ENCODE results near the gene METRNL. TPM values are rescaled to one million over a fixed set of nuclear protein-coding genes. Genes with fewer than 3 reads are reported as not detected.
"Not testable (repeated sequence)": the region's sequence is repeated elsewhere in the genome, so short reads cannot be mapped to it uniquely, and the experiment has no call there.

METRNL gene
- polyA plus RNA-seq: 100 to 1,000 TPM in 1 of 3 donors, 10 to 100 TPM in 2; 23.5 to 134 (median 93.3) TPM

GRCh38 chr17:83079352-83079747, at the start of gene METRNL:
Gene METRNL (plus strand): TSS chr17:83079609. CDS start chr17:83079816, 207 bp downstream.
- 0 to 1% (median 0%) methylated on average over 5 to 64 of the region's 69 CpGs for whole genome bisulfite sequencing, 3 donors

GRCh38 chr17:83030432-83030831, 49.0 kb upstream of the METRNL start:
- WGBS, 3 donors: 85 to 91% (median 90%) methylated on average over 23 of the region's 23 CpGs
- no peak overlapping the region for H3K27ac ChIP-seq (ENCODE audit: low read depth, low read length)

More at GRCh38 chr17:83079352-83079747, at the start of gene METRNL:
- H3K27ac ChIP-seq (ENCODE audit: low read depth, low read length): peak within 1 kb of the TSS; percentile 46

GRCh38 chr17:83031321-83031945, 48.0 kb upstream of the METRNL start:
- WGBS, 3 donors: 87 to 95% (median 95%) methylated on average over 32 to 35 of the region's 35 CpGs
- no peak overlapping the region for H3K27ac ChIP-seq (ENCODE audit: low read depth, low read length)

GRCh38 chr17:83031946-83032451, 47.4 kb upstream of the METRNL start:
- WGBS, 3 donors: 88 to 95% (median 88%) methylated on average over 29 to 33 of the region's 33 CpGs
- H3K27ac ChIP-seq (ENCODE audit: low read depth, low read length): not testable (repeated sequence)

GRCh38 chr17:83032781-83033180, 46.6 kb upstream of the METRNL start:
- no peak overlapping the region for H3K27ac ChIP-seq (ENCODE audit: low read depth, low read length)
- 96 to 98% (median 98%) methylated on average over 18 of the region's 18 CpGs for WGBS, 3 donors

GRCh38 chr17:83034525-83034924, 44.9 kb upstream of the METRNL start:
- no peak overlapping the region for H3K27ac ChIP-seq (ENCODE audit: low read depth, low read length)
- 87 to 97% (median 95%) methylated on average over 14 of the region's 14 CpGs for WGBS, 3 donors

- H3K27ac ChIP-seq (ENCODE audit: low read depth, low read length): no peak overlapping the region
- WGBS, 3 donors: 82 to 87% (median 85%) methylated on average over 13 of the region's 13 CpGs
Observed at GRCh38 chr17:83035722-83036121, 43.7 kb upstream of the METRNL start.

GRCh38 chr17:83036193-83036592, 43.2 kb upstream of the METRNL start:
- WGBS, 3 donors: 93 to 96% (median 94%) methylated on average over 7 of the region's 7 CpGs
- no peak overlapping the region for H3K27ac ChIP-seq (ENCODE audit: low read depth, low read length)

GRCh38 chr17:83036666-83037065, 42.7 kb upstream of the METRNL start:
- H3K27ac ChIP-seq (ENCODE audit: low read depth, low read length): no peak overlapping the region
- 92 to 95% (median 93%) methylated on average over 7 of the region's 7 CpGs for WGBS, 3 donors

- no peak overlapping the region for H3K27ac ChIP-seq (ENCODE audit: low read depth, low read length)
- WGBS, 3 donors: 86 to 89% (median 89%) methylated on average over 30 of the region's 30 CpGs
Observed at GRCh38 chr17:83037084-83037873, 42.1 kb upstream of the METRNL start.

GRCh38 chr17:83037874-83038165, 41.6 kb upstream of the METRNL start:
- 85 to 91% (median 85%) methylated on average over 9 of the region's 9 CpGs for WGBS, 3 donors
- H3K27ac ChIP-seq (ENCODE audit: low read depth, low read length): no peak overlapping the region

- 93 to 98% (median 96%) methylated on average over 9 to 16 of the region's 24 CpGs for WGBS, 3 donors
- not testable (repeated sequence) for H3K27ac ChIP-seq (ENCODE audit: low read depth, low read length)
Observed at GRCh38 chr17:83038983-83039382, 40.4 kb upstream of the METRNL start.

- WGBS, 3 donors: 97 to 99% (median 98%) methylated on average over 3 of the region's 3 CpGs
- H3K27ac ChIP-seq (ENCODE audit: low read depth, low read length): no peak overlapping the region
Observed at GRCh38 chr17:83041305-83041704, 38.1 kb upstream of the METRNL start.

GRCh38 chr17:83042522-83043158, 36.8 kb upstream of the METRNL start:
- no peak overlapping the region for H3K27ac ChIP-seq (ENCODE audit: low read depth, low read length)
- 90 to 93% (median 92%) methylated on average over 8 of the region's 8 CpGs for WGBS, 3 donors

GRCh38 chr17:83044479-83044878, 34.9 kb upstream of the METRNL start:
- WGBS, 3 donors: 97 to 98% (median 98%) methylated on average over 18 of the region's 18 CpGs
- not testable (repeated sequence) for H3K27ac ChIP-seq (ENCODE audit: low read depth, low read length)

GRCh38 chr17:83046448-83047181, 32.8 kb upstream of the METRNL start:
- 86 to 97% (median 96%) methylated on average over 12 of the region's 12 CpGs for WGBS, 3 donors
- H3K27ac ChIP-seq (ENCODE audit: low read depth, low read length): no peak overlapping the region

GRCh38 chr17:83047182-83047478, 32.3 kb upstream of the METRNL start:
- no peak overlapping the region for H3K27ac ChIP-seq (ENCODE audit: low read depth, low read length)
- WGBS, 3 donors: 52 to 71% (median 70%) methylated on average over 2 of the region's 2 CpGs

- 71 to 92% (median 75%) methylated on average over 12 of the region's 12 CpGs for WGBS, 3 donors
- H3K27ac ChIP-seq (ENCODE audit: low read depth, low read length): not testable (repeated sequence)
Observed at GRCh38 chr17:83047818-83048475, 31.5 kb upstream of the METRNL start.

Measured in adipose tissue (tissue), 3 donors.